Mucosa of stomach (tissue), 1 donor: ENCODE results near the gene CARD18.

Source experiments
- H3K27me3 ChIP-seq: one replicate; pipeline ENCODE4 v1.7.0; 2013; ENCODE audit warnings: mild to moderate bottlenecking, low read length; ENCODE audit not compliant: control insufficient read depth, insufficient read depth
- H3K36me3 ChIP-seq: one replicate; pipeline ENCODE4 v1.7.0; 2013; ENCODE audit warnings: low read length; ENCODE audit not compliant: control insufficient read depth, insufficient read depth
- H3K4me1 ChIP-seq: one replicate; pipeline ENCODE4 v1.7.0; 2013; ENCODE audit warnings: mild to moderate bottlenecking, low read length; ENCODE audit not compliant: control insufficient read depth, insufficient read depth
- H3K4me3 ChIP-seq: one replicate; pipeline ENCODE4 v1.7.0; 2013; ENCODE audit warnings: low read length
- H3K9ac ChIP-seq: one replicate; pipeline ENCODE4 v1.7.0; 2013; ENCODE audit warnings: mild to moderate bottlenecking, low read length, moderate library complexity
- H3K9me3 ChIP-seq: one replicate; pipeline ENCODE4 v1.7.0; 2013; ENCODE audit warnings: mild to moderate bottlenecking, low read length, moderate library complexity; ENCODE audit not compliant: control insufficient read depth
- donor health status: Pancreatic carcinoma.

The CARD18 gene

GRCh38 chr11:105156720-105157119 lies 17.2 kb upstream of the CARD18 start:
- Histone ChIP-seq H3K9ac (no peak overlapping the region), H3K27me3 (no peaks in the 10 kb centered on the region), H3K36me3 (no peaks in the 10 kb centered on the region), H3K4me1 (no peaks in the 10 kb centered on the region), H3K9me3 (no peaks in the 10 kb centered on the region), H3K4me3 (no peak overlapping the region)

DNA sequence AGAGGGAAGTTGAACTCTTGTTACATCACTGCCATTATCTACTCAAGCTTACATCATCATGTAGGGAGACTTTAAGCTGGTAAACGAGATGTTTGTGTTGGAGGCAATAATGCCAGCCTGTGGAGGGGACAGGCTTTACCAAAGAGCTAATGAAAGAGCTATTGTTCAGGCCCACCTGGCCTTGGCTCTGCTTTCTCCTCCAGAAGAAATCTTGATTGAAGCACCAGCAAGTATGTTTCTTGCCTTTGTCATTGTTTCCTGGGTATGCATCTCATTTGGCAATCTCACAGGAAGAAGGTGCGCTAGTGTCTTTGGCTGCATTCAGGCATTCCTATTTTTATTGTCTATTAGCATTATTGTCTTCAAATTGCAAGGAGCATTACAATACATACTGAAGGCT lies 16.7 kb upstream of the CARD18 start:
- no peak overlapping the region for H3K4me3 ChIP-seq
- H3K4me1 ChIP-seq, result no peaks in the 10 kb centered on the region
- no peaks in the 10 kb centered on the region for H3K9me3 ChIP-seq
- no peaks in the 10 kb centered on the region for H3K36me3 ChIP-seq
- no peaks in the 10 kb centered on the region for H3K27me3 ChIP-seq
- no peak overlapping the region for H3K9ac ChIP-seq

DNA sequence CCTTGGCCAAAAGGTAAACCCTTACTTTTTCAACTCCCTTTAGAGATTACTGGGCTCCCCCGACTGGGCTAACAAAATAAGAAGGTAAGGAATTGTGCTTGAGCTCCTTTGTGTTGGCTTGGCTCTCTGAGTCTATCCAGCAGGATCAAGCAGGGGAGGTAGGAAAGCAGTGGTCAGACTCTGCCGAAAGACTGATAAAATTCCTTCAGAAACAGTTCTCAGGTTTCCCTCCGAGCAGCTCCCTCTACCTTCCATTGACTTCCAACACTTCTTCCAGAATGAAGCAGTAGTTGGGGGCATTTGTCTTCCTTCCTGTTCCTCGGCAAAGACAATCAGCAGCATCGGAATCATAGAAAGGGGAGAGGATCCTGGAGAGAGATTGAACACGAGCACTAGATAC lies 16.1 kb upstream of the CARD18 start:
- H3K9ac ChIP-seq, result no peak overlapping the region
- no peaks in the 10 kb centered on the region for H3K4me1 ChIP-seq
- no peak overlapping the region for H3K4me3 ChIP-seq
- no peaks in the 10 kb centered on the region for H3K9me3 ChIP-seq
- H3K27me3 ChIP-seq, result no peaks in the 10 kb centered on the region
- H3K36me3 ChIP-seq, result no peaks in the 10 kb centered on the region

DNA sequence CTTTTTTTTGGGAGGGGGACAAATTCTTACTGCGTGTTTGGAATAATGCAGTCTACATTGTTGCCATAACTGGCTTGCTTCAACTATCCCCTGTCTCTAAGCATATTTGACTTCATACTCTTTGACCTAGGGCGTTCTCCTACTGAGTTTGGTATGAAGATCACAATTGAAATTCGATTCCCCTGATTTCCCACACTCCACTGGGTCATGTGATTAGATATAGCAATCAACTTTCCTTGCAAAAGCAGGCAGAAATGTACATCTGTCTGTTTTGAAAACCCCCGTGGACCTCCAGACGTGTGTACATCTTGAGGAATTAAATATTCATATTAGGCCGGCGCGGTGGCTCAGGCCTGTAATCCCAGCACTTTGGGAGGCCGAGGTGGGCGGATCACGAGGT lies 13.8 kb upstream of the CARD18 start:
- Histone ChIP-seq H3K36me3 (no peaks in the 10 kb centered on the region), H3K9ac (no peak overlapping the region)

DNA sequence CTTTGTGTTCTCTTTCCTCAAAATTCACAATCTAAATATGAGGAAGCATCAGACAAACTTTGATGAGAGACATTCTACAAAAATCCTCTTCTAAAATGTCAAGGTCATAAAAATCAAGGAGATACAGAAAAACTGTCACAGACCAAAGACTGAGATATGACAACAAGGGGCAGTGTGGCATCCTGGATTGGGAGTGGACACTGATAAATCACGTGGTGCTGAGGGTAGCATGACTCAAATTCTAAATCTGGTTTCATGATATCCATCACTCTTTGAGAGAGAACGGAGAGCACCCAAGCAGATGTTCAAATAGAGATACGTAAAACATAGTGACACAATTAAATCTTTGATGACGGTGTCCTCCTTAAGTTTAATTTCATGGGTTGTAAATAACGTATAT lies 13.0 kb upstream of the CARD18 start:
- Histone ChIP-seq H3K4me1 (no peaks in the 10 kb centered on the region), H3K4me3 (no peak overlapping the region), H3K9ac (no peak overlapping the region), H3K9me3 (no peaks in the 10 kb centered on the region), H3K27me3 (no peaks in the 10 kb centered on the region), H3K36me3 (no peaks in the 10 kb centered on the region)

More for the DNA sequence above, 13.8 kb upstream of the CARD18 start:
- Histone ChIP-seq H3K9me3 (no peaks in the 10 kb centered on the region), H3K4me1 (no peaks in the 10 kb centered on the region), H3K27me3 (no peaks in the 10 kb centered on the region), H3K4me3 (no peak overlapping the region)

GRCh38 chr11:105152021-105152512 lies 12.5 kb upstream of the CARD18 start:
- H3K4me1 ChIP-seq, result no peaks in the 10 kb centered on the region
- no peak overlapping the region for H3K4me3 ChIP-seq
- no peak overlapping the region for H3K9ac ChIP-seq
- H3K36me3 ChIP-seq, result no peaks in the 10 kb centered on the region
- no peaks in the 10 kb centered on the region for H3K9me3 ChIP-seq
- H3K27me3 ChIP-seq, result no peaks in the 10 kb centered on the region

DNA sequence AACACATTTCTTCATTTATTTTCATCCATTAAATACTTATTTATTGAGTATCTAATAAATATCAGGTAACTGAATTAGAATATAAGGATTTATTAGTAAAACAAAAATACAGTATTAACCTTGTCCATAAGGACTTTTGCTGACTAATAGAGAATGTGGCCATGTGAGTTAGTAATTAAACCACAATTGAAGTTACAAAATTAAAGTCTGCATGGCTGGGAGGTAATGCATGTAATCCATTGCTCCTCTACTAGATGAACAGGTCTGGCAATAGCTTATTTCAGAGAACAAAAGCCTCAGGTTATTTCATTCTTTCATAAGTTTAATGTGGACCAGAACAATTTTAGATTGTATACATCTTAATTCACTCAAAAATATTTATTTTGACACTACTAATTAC lies 9.9 kb upstream of the CARD18 start:
- Histone ChIP-seq H3K27me3 (no peaks in the 10 kb centered on the region), H3K4me1 (no peaks in the 10 kb centered on the region), H3K4me3 (no peak overlapping the region), H3K36me3 (no peaks in the 10 kb centered on the region), H3K9ac (no peak overlapping the region), H3K9me3 (no peaks in the 10 kb centered on the region)

- Histone ChIP-seq H3K4me1 (no peaks in the 10 kb centered on the region), H3K9me3 (no peaks in the 10 kb centered on the region), H3K4me3 (no peak overlapping the region), H3K27me3 (no peaks in the 10 kb centered on the region), H3K36me3 (no peaks in the 10 kb centered on the region), H3K9ac (no peak overlapping the region)
These were observed 8.7 kb upstream of the CARD18 start for GRCh38 chr11:105148241-105148640.

DNA sequence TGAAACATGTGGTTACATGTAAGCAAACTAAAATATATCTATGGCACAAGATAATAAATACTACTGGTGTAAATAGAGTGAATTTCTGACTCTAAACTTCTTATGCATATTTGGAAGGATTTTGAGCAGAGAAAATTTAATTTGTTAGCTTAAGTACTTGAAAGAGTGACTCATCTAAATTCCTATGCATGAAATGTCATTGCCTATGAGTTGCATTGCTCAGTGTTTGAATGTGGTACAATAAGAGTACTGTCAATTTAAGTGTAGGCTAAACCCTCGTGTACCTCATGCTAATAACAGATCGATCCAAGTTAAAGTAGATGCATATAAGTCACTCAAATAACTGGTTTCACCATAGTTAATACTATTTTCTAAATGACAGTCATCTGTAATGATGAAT lies 5.3 kb upstream of the CARD18 start:
- H3K27me3 ChIP-seq, result no peaks in the 10 kb centered on the region
- H3K4me3 ChIP-seq, result no peak overlapping the region
- H3K4me1 ChIP-seq, result no peaks in the 10 kb centered on the region
- no peaks in the 10 kb centered on the region for H3K9me3 ChIP-seq
- H3K9ac ChIP-seq, result no peak overlapping the region
- H3K36me3 ChIP-seq, result no peaks in the 10 kb centered on the region

GRCh38 chr11:105142167-105142566 lies 2.6 kb upstream of the CARD18 start:
- no peaks in the 10 kb centered on the region for H3K27me3 ChIP-seq
- H3K4me3 ChIP-seq, result no peak overlapping the region
- no peaks in the 10 kb centered on the region for H3K36me3 ChIP-seq
- H3K9ac ChIP-seq, result no peak overlapping the region
- H3K4me1 ChIP-seq, result no peaks in the 10 kb centered on the region
- H3K9me3 ChIP-seq, result no peaks in the 10 kb centered on the region

GRCh38 chr11:105137286-105137685 lies 2.3 kb downstream of the CARD18 start:
- Histone ChIP-seq H3K9me3 (no peaks in the 10 kb centered on the region), H3K9ac (no peak overlapping the region), H3K27me3 (no peaks in the 10 kb centered on the region), H3K4me1 (no peaks in the 10 kb centered on the region), H3K36me3 (no peaks in the 10 kb centered on the region), H3K4me3 (no peak overlapping the region)

DNA sequence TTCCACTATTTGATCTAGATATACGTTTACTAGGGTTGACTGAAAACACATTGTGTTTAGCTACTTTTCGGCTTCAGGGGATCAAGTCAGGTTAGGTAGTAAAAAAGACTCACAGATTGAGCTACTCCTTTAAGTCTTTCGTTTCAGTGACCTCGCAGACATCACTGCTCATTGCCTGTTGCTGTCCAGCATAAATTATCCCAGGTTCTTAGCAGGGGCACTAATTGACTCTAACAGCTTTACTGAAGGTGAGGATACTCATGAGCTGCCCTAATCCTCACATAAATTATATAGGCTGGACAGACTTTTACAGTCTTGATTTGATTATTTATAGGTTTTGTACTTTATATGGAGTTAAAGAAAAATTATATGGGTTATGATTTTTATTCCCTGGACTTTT lies 3.7 kb downstream of the CARD18 start:
- Histone ChIP-seq H3K27me3 (no peaks in the 10 kb centered on the region), H3K36me3 (no peaks in the 10 kb centered on the region), H3K4me1 (no peaks in the 10 kb centered on the region), H3K4me3 (no peak overlapping the region), H3K9me3 (no peaks in the 10 kb centered on the region), H3K9ac (no peak overlapping the region)
